Astrocyte (in vitro differentiated cells and primary cell): ENCODE measurements around the gene THSD7B.

Experiments
- CTCF ChIP-seq: IDR thresholded peaks from 2 replicates; pipeline ENCODE4 v1.5.1; 2011; ENCODE audit warnings: low read depth, mild to moderate bottlenecking, inconsistent platforms, low read length, moderate library complexity; ENCODE audit not compliant: insufficient read depth
- EZH2 ChIP-seq: IDR thresholded peaks from 2 replicates; pipeline ENCODE4 v1.6.1; 2012; ENCODE audit warnings: mild to moderate bottlenecking, low read length, inconsistent platforms; ENCODE audit not compliant: insufficient read depth

GRCh38 chr2:136828162-136828561 lies 62.8 kb downstream of the THSD7B start:
- TF ChIP-seq CTCF, result no peak
- TF ChIP-seq EZH2, result no peak
